ENCODE data around the gene TNS1.

DNA sequence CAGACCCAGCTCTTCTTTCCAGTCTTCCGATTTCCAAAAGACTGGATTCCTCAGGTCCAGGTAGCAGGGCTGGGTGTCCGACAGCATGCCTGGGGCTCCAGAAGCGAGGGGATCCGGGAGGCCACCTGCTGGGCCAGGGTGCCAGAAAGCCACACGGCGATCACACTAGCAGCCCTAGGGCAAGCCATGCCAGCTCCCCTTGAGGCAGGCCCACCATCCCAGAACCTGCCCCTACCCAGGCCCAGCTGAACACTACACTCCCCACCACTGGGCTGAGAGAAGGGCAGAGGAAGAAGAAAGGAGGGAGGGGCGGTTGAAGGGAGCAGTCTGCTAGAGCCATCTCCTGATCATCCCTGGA lies 163.1 kb downstream of the TNS1 start:
- TF ChIP-seq, protein P1, sequence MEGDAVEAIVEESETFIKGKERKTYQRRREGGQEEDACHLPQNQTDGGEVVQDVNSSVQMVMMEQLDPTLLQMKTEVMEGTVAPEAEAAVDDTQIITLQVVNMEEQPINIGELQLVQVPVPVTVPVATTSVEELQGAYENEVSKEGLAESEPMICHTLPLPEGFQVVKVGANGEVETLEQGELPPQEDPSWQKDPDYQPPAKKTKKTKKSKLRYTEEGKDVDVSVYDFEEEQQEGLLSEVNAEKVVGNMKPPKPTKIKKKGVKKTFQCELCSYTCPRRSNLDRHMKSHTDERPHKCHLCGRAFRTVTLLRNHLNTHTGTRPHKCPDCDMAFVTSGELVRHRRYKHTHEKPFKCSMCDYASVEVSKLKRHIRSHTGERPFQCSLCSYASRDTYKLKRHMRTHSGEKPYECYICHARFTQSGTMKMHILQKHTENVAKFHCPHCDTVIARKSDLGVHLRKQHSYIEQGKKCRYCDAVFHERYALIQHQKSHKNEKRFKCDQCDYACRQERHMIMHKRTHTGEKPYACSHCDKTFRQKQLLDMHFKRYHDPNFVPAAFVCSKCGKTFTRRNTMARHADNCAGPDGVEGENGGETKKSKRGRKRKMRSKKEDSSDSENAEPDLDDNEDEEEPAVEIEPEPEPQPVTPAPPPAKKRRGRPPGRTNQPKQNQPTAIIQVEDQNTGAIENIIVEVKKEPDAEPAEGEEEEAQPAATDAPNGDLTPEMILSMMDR (conservative IDR thresholded peaks at IDR 0.05; ENCODE audit: low read depth, low read length): no peak
- no peak for TF ChIP-seq EZH2 (IDR thresholded peaks at IDR 0.05; ENCODE audit: low read length, unreplicated experiment)
